Tracheal epithelial cell (primary cell): ENCODE data around the gene PDHA1. TPM values are rescaled to one million over a fixed set of nuclear protein-coding genes. Genes with fewer than 3 reads are reported as not detected.

Source experiments
- total RNA-seq: library from RNA; depleted of rRNA; stranded (reverse); fragments of >200 nt; gene quantifications from 2 replicates; pipeline ENCODE4 v1.2.1, GENCODE V29; 2014

PDHA1 gene
- 58.4 and 75.9 TPM in 2 replicates for total RNA-seq

DNA sequence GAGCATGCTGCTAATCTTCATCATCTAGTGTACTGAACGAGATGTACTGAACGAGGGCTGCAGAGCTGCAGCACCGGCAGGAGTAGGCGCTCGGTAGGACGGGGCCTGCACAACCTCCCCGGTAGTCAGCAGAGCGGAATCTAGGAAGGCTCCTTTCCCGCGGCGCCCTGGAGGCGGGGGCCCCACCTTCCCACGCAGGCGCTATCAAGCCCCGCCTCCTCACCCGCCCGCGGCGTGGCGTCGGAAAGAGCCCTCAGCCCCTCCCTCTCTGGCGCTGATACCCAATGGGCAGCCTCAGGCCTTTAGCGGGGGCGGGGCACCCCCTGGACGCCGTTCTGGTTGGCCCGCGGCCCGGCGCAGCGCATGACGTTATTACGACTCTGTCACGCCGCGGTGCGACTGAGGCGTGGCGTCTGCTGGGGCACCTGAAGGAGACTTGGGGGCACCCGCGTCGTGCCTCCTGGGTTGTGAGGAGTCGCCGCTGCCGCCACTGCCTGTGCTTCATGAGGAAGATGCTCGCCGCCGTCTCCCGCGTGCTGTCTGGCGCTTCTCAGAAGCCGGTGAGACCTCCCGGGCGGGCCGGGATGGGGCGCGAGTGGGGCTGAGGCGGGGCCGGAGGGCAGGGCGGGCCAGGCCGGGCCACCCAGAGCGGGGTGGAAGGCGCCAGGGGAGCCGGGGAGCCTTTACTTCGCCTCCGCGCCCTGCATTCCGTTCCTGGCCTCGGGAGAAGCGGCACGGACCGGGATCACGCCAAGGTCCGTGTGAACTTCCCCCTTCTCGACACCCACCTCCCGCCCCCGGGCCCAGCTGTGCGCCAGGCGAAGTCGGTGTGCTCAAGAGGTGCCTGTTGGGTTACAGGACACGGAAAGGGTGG, at the start of gene PDHA1:
TSS of gene PDHA1 (plus strand) at position 393 of the 874 bp plus-strand sequence. CDS start at position 504, 111 bp downstream.

Other genes starting within 250 kb of the PDHA1 start
- under 0.01 and 0.21 TPM in 2 replicates for gene ADGRG2, start 221.5 kb upstream of the PDHA1 start, total RNA-seq
- gene MAP3K15, start 171.6 kb downstream of the PDHA1 start, total RNA-seq, result 0.24 TPM in 1 of 2 replicates, not detected in the other